ENCODE results near the gene SPOPL.
A peak's percentile ranks its signal among the peaks of the same experiment; 100 is the strongest.
"Not testable (repeated sequence)": the region's sequence is repeated elsewhere in the genome, so short reads cannot be mapped to it uniquely, and the experiment has no call there.

The SPOPL gene

DNA sequence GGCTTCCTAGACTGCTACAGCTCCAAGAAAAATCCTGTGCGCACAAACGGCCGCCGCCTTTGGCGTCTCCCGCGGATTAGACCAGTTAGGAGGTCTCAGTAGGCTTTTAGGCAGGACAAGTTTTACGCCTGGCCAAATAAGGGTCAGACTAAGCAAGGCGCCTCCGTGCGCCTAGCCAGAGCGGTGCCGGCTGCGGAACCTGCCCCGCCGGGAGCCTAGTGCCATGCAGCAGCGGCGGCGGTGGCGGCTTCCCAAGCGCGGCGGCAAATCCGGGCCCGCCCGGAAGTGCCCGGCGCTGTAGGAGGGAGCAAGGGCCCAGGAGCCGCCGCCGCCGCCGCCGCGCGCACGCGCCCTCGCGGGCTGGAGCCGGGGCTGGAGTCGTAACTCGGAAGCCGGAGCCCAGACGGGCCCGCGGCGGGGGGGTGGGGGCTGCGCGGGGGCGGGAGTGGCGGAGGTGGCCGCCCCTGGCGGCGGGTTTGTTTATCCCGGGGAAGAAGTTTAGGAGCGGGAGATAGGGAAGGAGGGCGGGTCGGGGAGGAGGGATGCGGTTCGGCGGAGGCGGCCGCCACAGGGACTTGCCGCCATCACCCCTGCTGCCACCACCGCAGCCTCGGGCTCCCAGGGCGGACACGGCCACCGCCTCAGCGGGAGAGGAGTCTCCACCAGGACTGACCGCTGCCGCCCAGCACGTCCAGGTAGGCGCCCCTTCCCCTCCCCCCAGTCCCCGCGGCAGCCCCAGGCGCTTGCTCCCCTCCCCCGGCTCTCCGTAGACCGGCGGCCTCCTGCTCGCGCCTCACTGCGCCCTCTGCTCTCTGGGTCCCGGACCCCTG lies at the start of gene SPOPL:
TSS of gene SPOPL (plus strand) at position 346 of the 830 bp plus-strand sequence. CDS start 48,447 bp downstream, outside the sequence.
- peak; percentile 67 to 72 for DNase-seq (ENCODE audit: low read depth in 2 of 2)

GRCh38 chr2:138452324-138452723 lies 49.2 kb upstream of the SPOPL start:
- DNase-seq (ENCODE audit: low read depth in 2 of 2) = no peak

GRCh38 chr2:138453815-138454214 lies 47.8 kb upstream of the SPOPL start:
- no peak for DNase-seq (ENCODE audit: low read depth in 2 of 2)

- no peak for DNase-seq (ENCODE audit: low read depth in 2 of 2)
Measured at GRCh38 chr2:138454761-138455160, 46.8 kb upstream of the SPOPL start.

DNA sequence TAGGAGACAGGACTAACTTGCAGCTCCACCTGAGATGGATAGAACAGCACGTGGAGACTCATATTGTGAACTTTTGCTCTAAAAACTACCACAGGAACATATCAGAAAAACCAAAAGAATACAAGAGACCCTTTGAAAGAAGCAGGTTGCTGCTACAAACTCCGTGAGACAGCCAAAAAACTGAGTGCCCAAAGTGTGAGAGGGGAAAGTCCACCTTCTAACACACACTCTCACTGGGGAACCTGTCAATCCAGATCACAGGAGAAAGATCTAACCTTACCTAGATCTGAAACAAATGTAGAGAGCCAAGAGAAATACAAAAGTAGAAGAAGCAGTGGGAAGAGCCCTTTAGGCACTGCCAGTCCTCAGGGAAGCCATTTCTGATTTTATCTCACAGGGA lies 46.3 kb upstream of the SPOPL start:
- DNase-seq (ENCODE audit: low read depth in 2 of 2) = no peak

DNA sequence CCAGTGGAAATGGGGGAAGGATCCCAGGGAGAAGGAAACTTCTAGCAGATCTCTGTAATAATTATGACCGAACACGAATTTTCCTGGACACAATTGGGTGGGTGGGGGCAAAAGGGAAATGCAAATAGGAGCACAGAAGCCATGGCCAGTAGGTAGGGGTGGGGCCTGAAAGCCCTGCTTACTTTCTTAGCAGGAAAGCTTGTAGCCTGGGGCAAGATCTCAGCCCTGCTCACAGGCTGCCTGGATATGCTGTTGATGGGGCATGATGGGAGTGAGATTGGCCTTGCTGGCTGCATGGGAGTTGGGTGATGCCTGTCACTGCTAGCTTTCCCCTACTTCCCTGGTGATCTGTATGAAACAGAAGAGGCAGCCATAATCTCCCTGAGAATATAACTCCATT lies 45.9 kb upstream of the SPOPL start:
- no peak for DNase-seq (ENCODE audit: low read depth in 2 of 2)

GRCh38 chr2:138462689-138463088 lies 38.9 kb upstream of the SPOPL start:
- DNase-seq (ENCODE audit: low read depth in 2 of 2) = not testable (repeated sequence)

GRCh38 chr2:138468617-138469016 lies 33.0 kb upstream of the SPOPL start:
- DNase-seq (ENCODE audit: low read depth in 2 of 2) = no peak

DNA sequence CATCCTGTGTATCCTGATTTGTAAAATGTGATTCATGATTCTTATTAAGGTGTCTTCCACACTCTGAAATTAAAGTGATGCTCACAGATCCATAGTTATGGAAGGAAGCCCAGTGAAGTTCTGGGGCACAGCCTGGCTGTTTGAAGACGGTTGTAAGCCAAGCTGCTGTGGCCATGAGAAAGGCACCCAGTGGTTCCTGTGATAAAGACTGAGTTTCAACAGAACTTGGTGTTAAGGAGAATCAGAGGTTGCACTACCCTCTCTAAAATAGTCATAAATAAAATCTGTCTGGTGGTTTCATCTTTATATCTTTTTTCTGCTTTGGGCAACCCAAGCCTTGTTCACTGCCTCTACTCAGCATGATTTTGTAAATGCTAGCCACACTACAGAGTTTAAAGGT lies 32.2 kb upstream of the SPOPL start:
- no peak for DNase-seq (ENCODE audit: low read depth in 2 of 2)

DNA sequence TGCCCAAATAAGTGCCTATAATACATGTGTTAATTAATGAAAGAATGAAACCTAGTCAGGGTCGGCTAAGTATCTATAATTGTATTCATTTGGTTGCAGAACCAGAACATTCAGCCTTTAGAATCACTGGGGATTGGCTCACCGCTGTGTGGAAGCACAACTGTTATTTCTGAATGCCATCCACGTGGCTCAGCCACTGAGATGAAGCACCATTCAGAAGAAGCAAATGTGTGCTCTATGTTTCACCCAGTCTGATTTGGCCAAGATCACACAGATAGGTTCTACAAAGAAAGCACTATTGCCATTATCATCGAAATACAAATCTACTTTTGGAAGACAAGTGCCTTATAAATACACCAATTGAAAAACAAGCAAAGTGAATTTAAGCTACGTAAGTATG lies 30.6 kb upstream of the SPOPL start:
- no peak for DNase-seq (ENCODE audit: low read depth in 2 of 2)

- no peak for DNase-seq (ENCODE audit: low read depth in 2 of 2)
Measured at GRCh38 chr2:138474100-138474825, 27.3 kb upstream of the SPOPL start.

DNA sequence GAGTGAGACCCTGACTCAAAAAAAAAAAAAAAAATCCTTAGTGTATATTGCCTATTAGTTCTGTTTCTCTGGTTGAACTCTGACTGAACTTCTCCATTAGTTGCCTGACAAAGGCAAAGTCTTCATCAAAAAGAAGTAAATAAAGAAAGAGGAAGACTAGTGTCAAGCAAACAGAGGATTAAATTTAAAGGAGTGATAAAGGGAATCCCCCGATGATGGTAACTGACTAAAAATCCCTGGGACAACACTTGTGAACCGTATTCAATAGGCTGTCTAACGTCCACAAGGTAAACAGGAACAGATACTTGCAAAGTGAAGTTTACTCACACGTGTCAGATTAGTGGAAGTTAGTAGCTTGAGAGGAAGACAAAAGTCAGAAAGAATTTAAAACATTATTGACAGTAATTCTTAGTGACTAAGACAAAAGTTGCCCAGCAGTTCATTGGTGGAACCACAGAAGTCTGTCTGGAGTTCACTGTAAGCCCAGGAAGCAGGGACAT lies 26.2 kb upstream of the SPOPL start:
- no peak for DNase-seq (ENCODE audit: low read depth in 2 of 2)

DNA sequence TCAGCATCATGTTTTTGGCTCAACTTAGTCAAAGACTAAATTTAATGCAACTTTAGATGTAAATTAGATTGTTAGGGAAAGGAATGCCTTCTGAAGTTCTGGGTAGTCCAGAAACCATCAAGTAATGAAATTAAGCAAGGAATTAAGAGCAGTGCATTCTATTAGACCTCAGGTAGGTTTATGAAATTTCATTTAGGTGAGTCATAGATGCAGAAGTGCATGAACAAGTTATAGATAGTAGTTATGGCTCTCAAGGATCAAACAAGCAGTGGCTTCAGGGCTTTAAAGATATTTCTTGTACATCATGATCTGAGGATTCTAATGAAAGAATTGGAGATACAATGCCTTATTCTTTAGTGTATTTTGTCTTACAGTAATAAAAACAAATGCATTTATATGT lies 25.4 kb upstream of the SPOPL start:
- DNase-seq (ENCODE audit: low read depth in 2 of 2) = no peak

- DNase-seq (ENCODE audit: low read depth in 2 of 2) = no peak
Measured at GRCh38 chr2:138476940-138477339, 24.6 kb upstream of the SPOPL start.

- DNase-seq (ENCODE audit: low read depth in 2 of 2) = not testable (repeated sequence)
Measured at GRCh38 chr2:138482796-138483195, 18.8 kb upstream of the SPOPL start.

DNA sequence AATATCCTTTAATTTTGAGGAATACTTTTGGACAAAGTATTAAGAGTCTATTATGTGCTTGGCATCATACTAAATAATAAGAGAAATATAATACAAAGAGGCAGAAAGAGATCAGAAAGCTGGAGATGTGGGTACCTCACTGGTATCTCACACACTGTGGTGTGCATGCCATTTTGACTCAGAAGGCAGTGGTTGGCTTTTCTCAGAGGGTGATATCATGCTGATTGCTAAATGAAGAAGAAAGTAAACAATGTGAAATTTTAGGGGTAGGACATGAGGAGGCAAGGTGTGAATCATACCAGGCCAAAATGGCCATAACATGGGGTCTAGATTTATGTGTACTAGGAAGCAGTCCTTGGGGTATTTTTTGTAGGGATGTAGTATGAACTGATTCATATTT lies 16.6 kb upstream of the SPOPL start:
- DNase-seq (ENCODE audit: low read depth in 2 of 2) = no peak

- DNase-seq (ENCODE audit: low read depth in 2 of 2) = no peak
Measured at GRCh38 chr2:138486363-138487198, 15.0 kb upstream of the SPOPL start.

GRCh38 chr2:138490673-138491494 lies 10.7 kb upstream of the SPOPL start:
- no peak for DNase-seq (ENCODE audit: low read depth in 2 of 2)

DNA sequence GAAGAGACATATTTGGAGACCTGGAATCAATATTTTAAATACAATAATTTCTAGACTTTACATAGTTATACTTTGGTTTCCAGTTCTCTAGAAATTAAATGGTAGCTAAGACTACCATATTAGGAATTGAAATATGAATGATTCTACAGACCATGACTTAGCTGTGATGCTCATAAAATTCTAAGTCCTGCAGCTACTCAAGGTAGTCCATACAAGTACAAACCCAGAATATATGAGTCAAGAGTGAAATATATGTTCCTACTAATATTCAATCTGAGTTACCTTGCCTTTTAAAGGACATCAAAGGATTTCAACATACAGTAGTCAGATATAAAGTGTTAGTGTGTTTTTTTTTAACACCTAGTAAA lies 10.1 kb upstream of the SPOPL start:
- DNase-seq (ENCODE audit: low read depth in 2 of 2) = no peak

DNA sequence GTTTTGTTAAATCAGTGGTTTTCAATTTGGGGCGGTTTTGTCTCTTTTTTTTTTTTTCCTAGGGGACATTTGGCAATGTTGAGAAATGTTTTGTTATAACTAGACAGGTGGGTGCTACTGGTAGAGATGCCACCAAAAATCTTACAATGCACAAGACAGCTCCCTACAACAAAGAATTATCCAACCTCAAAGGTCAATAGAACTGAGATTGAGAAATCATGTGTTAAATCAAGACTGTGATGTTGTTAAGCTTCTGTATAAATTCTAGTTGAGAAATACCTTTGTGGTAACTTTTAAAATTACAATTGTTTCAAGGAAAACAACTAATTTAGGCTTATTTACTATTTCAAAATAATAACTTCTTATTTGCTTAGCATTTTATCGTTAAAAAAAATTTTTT lies 9.4 kb upstream of the SPOPL start:
- no peak for DNase-seq (ENCODE audit: low read depth in 2 of 2)

GRCh38 chr2:138493334-138493733 lies 8.2 kb upstream of the SPOPL start:
- no peak for DNase-seq (ENCODE audit: low read depth in 2 of 2)
